ENCODE results near the gene ATF7IP.
A peak's percentile ranks its signal among the peaks of the same experiment; 100 is the strongest.
"Not testable (repeated sequence)": the region's sequence is repeated elsewhere in the genome, so short reads cannot be mapped to it uniquely, and the experiment has no call there.

The ATF7IP gene

GRCh38 chr12:14393751-14394150, 28.3 kb downstream of the ATF7IP start:
- peak; percentile 6 for FAIRE-seq
- DNase-seq (ENCODE audit: insufficient read length, low spot score) = no peak
- no peak for TF ChIP-seq CTCF (IDR thresholded peaks at IDR 0.05; ENCODE audit: insufficient read depth, missing control alignments)

DNA sequence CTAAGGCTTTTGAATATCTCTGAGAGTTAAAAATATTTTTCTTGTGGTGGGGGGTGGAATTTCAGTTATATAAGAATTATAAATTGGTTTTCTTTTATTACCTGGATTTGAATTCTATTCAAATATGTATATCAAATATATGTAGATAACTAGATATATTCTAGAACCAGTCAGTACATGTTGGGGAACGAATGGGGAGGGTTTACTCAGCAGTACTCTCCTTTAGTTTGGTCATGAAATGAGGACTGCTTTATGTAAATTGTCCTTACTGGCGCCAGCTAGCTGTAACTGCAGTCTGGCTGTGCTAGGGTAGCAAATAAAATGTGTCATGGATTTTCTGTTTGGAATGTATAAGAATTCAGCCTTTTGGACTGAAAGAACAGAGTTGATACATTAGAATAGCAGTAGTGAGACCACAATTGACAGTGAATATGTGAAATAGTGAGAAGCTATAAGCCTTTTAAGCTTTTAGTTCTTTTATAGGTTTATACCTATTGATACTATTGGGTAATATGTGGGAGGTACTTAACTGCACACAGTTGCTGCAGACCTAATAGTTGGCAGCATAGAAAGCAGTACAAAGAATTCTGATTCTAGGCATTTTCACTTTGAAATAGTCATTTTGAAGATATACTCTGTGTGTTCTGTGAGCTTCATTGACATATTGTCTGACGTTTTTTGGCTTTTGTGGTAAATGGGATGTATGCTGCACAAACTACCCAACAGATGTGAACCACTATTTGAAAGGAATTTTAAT, 29.0 kb downstream of the ATF7IP start:
- no peak for TF ChIP-seq CTCF (IDR thresholded peaks at IDR 0.05; ENCODE audit: insufficient read depth, missing control alignments)
- DNase-seq (ENCODE audit: insufficient read length, low spot score) (no peak), FAIRE-seq (peak; percentile 89)

- no peak for TF ChIP-seq CTCF (IDR thresholded peaks at IDR 0.05; ENCODE audit: insufficient read depth, missing control alignments)
- DNase-seq (ENCODE audit: insufficient read length, low spot score) = no peak
- FAIRE-seq = peak; percentile 46
Measured at GRCh38 chr12:14395074-14395778, 29.7 kb downstream of the ATF7IP start.

GRCh38 chr12:14396071-14396470, 30.6 kb downstream of the ATF7IP start:
- no peak for TF ChIP-seq CTCF (IDR thresholded peaks at IDR 0.05; ENCODE audit: insufficient read depth, missing control alignments)
- FAIRE-seq = peak; percentile 61
- DNase-seq (ENCODE audit: insufficient read length, low spot score) = no peak

- TF ChIP-seq CTCF (IDR thresholded peaks at IDR 0.05; ENCODE audit: insufficient read depth, missing control alignments) = no peak
- FAIRE-seq (peak; percentile 76), DNase-seq (ENCODE audit: insufficient read length, low spot score) (no peak)
Measured at GRCh38 chr12:14399871-14400270, 34.4 kb downstream of the ATF7IP start.

- FAIRE-seq (no peak), DNase-seq (ENCODE audit: insufficient read length, low spot score) (no peak)
- no peak for TF ChIP-seq CTCF (IDR thresholded peaks at IDR 0.05; ENCODE audit: insufficient read depth, missing control alignments)
Measured at GRCh38 chr12:14400599-14400998, 35.1 kb downstream of the ATF7IP start.

GRCh38 chr12:14401267-14401666, 35.8 kb downstream of the ATF7IP start:
- DNase-seq (ENCODE audit: insufficient read length, low spot score); FAIRE-seq: not testable (repeated sequence)

All from D721Med (cell line).